Cardiac fibroblast (primary cell): Measurements from ENCODE around the gene ASAP2.

Experiments used
- DNase-seq, 2 donors: peaks; one replicate each; pipeline versions ENCODE4 v3.0.0 to v3.0.0-alpha.2; 2010; ENCODE audit warnings: low read depth in 2 of 2
- H3K4me3 ChIP-seq, 2 donors: replicated peaks in 1 of 2; 1 replicate in 1 of 2; 2 replicates in 1 of 2; pipeline ENCODE4 v1.5.1; 2011; ENCODE audit warnings: low read depth in 2 of 2, low read length in 2 of 2, mild to moderate bottlenecking in 2 of 2, moderate library complexity in 1 of 2
- CTCF ChIP-seq: IDR thresholded peaks from one replicate; pipeline ENCODE4 v1.5.1; 2011; ENCODE audit warnings: low read depth, mild to moderate bottlenecking, low read length, inconsistent platforms

Gene ASAP2

GRCh38 chr2:9170458-9171130, 36.0 kb upstream of the ASAP2 start:
- DNase-seq = no peak
- no peak for TF ChIP-seq CTCF

GRCh38 chr2:9174771-9175437, 31.7 kb upstream of the ASAP2 start:
- TF ChIP-seq CTCF = no peak
- H3K4me3 ChIP-seq = no peak overlapping the region
- peak; percentile 55 to 84 for DNase-seq

More at GRCh38 chr2:9170458-9171130, 36.0 kb upstream of the ASAP2 start:
- H3K4me3 ChIP-seq = no peak overlapping the region

- TF ChIP-seq CTCF = no peak
- peak in 1 of 2 donors; percentile 38 for DNase-seq
- H3K4me3 ChIP-seq = no peak overlapping the region
These were observed 28.3 kb upstream of the ASAP2 start for GRCh38 chr2:9178110-9178903.

GRCh38 chr2:9178904-9179571, 27.6 kb upstream of the ASAP2 start:
- peak overlapping the region in 1 of 2 donors; percentile 28 for H3K4me3 ChIP-seq
- peak; percentile 90 to 94 for DNase-seq
- no peak for TF ChIP-seq CTCF

GRCh38 chr2:9179572-9180201, 26.9 kb upstream of the ASAP2 start:
- H3K4me3 ChIP-seq = peak overlapping the region in 1 of 2 donors; percentile 28
- DNase-seq = peak; percentile 93 to 99
- no peak for TF ChIP-seq CTCF

- DNase-seq = no peak
- TF ChIP-seq CTCF = no peak
- no peak overlapping the region for H3K4me3 ChIP-seq
These were observed 22.3 kb upstream of the ASAP2 start for GRCh38 chr2:9184361-9184760.
